ENCODE results near the gene CALML5. TPM values are rescaled to one million over a fixed set of nuclear protein-coding genes. Genes with fewer than 3 reads are reported as not detected.
A peak's percentile ranks its signal among the peaks of the same experiment; 100 is the strongest.

CALML5 gene
- total RNA-seq, 1 experiment from 2014 or later = not detected

- H3K9me3 ChIP-seq (ENCODE audit: control insufficient read depth in 1 of 2, insufficient read depth in 1 of 2, low read depth in 1 of 2, low read length in 2 of 2) = peaks cover 5 to 6% of the 10 kb centered on the region in 2 experiments; a peak in 2 of 4 replicates
- no peaks in the 10 kb centered on the region for H4K20me1 ChIP-seq (ENCODE audit: insufficient read depth)
- 0 out of 2 replicates have a peak overlapping the region, but pooled peaks have one; percentile 26 for H3K4me2 ChIP-seq (ENCODE audit: low read length)
- H2AFZ ChIP-seq (ENCODE audit: low read depth, low read length, poor library complexity, severe bottlenecking) = no peak overlapping the region
- no peak for ATAC-seq
- BruUV-seq (replicated peaks) = no TSS peak
- no peaks in the 10 kb centered on the region for H3K36me3 ChIP-seq (ENCODE audit: control insufficient read depth in 1 of 2, insufficient read depth in 2 of 2, low read length in 2 of 2)
- ChIA-PET RAD21 (ENCODE audit: low non-redundant PET in 1 of 2, low total read pairs in 2 of 2, uncharacterized antibody in 2 of 2, unreplicated experiment in 2 of 2) (interaction anchor here in 1 of 2 experiments (0.6 kb wide), 1 partner anchor 75 kb away, joined by 3 read pairs; no protein-coding TSS in a partner anchor), POLR2A (no interaction called here), CTCF (interaction anchor here (0.6 kb wide), 1 partner anchor 104 kb away, joined by 3 read pairs; no protein-coding TSS in a partner anchor)
- intact Hi-C loops (cut with micrococcal nuclease) = no loop called here
- H3K27ac ChIP-seq (ENCODE audit: low read depth, low read length) = no peak overlapping the region
- H3K4me3 ChIP-seq (replicated peaks in 1 of 2; ENCODE audit: low read depth in 1 of 2, low read length in 2 of 2) = no peak overlapping the region
- TF ChIP-seq TCF7L2 (IDR thresholded peaks at IDR 0.05; ENCODE audit: borderline replicate concordance, extremely low read depth, insufficient read depth, insufficient read length) = no peak
- no peak for TF ChIP-seq ATF3 (IDR thresholded peaks at IDR 0.05)
- TF ChIP-seq MAX (IDR thresholded peaks at IDR 0.05) = no peak
- TF ChIP-seq YY1 (IDR thresholded peaks at IDR 0.05; ENCODE audit: extremely low read depth, insufficient replicate concordance, low read depth, low read length) = no peak
- TF ChIP-seq EZH2phosphoT487 (IDR thresholded peaks at IDR 0.05; ENCODE audit: borderline replicate concordance) = no peak
- TF ChIP-seq CBX3 (IDR thresholded peaks at IDR 0.05; ENCODE audit: low read depth) = no peak
- TF ChIP-seq SIN3A (IDR thresholded peaks at IDR 0.05; ENCODE audit: low read depth) = no peak
- no peak for TF ChIP-seq FOSL1 (IDR thresholded peaks at IDR 0.05; ENCODE audit: low read depth)
- TF ChIP-seq REST (IDR thresholded peaks at IDR 0.05; ENCODE audit: low read depth) = no peak
- TF ChIP-seq ZBTB33 (IDR thresholded peaks at IDR 0.05; ENCODE audit: extremely low read depth, insufficient replicate concordance, low read length) = no peak
- TF ChIP-seq EGR1 (IDR thresholded peaks at IDR 0.05; ENCODE audit: low read depth) = no peak
- no peak for TF ChIP-seq ZNF274 (IDR thresholded peaks at IDR 0.05; ENCODE audit: low read depth, low read length)
- TF ChIP-seq POLR2AphosphoS5 (IDR thresholded peaks at IDR 0.05; ENCODE audit: low read depth, low read length) = no peak
- TF ChIP-seq CEBPB (IDR thresholded peaks at IDR 0.05; ENCODE audit: low read depth) = no peak
- TF ChIP-seq RAD21 (IDR thresholded peaks at IDR 0.05; ENCODE audit: low read depth) = no peak
- no peak for TF ChIP-seq EZH2 (IDR thresholded peaks at IDR 0.05)
- no peak for TF ChIP-seq SRF (IDR thresholded peaks at IDR 0.05; ENCODE audit: low read depth)
- no peak for TF ChIP-seq CTCF (IDR thresholded peaks at IDR 0.05 in 2 of 3, conservative IDR thresholded peaks at IDR 0.05 in 1 of 3; ENCODE audit: borderline replicate concordance in 1 of 3, insufficient read depth in 1 of 3, low read depth in 2 of 3, low read length in 2 of 3)
- H3K79me2 ChIP-seq (ENCODE audit: insufficient read depth, low read length) = no peaks in the 10 kb centered on the region
- peaks cover 5 to 20% of the 10 kb centered on the region in 2 experiments for H3K4me1 ChIP-seq (ENCODE audit: control insufficient read depth in 1 of 2, insufficient read depth in 2 of 2, low read length in 2 of 2)
- no peak overlapping the region for H3K9ac ChIP-seq (ENCODE audit: low read length)
- H3K9me2 ChIP-seq (ENCODE audit: insufficient read depth) = no peaks in the 10 kb centered on the region
- H3K27me3 ChIP-seq (ENCODE audit: insufficient read depth, low read length) = no peaks in the 10 kb centered on the region
- DNase-seq (ENCODE audit: low read depth, low spot score) = no peak
Measured at GRCh38 chr10:5538892-5539651, 39.7 kb upstream of the CALML5 start.

All from HCT116 (cell line).